Stimulated activated CD4-positive, alpha-beta T cell treated with anti-CD3 and anti-CD28 coated beads, Interleukin-4, amount 100 ng/mL, for 48 hours (primary cell): Measurements from ENCODE around the gene RAP1A.

Experiments
- DNase-seq, 2 donors: peaks; one replicate each; pipeline ENCODE4 v3.0.0-alpha.2; 2020; ENCODE audit warnings: low read depth in 2 of 2

The RAP1A gene

DNA sequence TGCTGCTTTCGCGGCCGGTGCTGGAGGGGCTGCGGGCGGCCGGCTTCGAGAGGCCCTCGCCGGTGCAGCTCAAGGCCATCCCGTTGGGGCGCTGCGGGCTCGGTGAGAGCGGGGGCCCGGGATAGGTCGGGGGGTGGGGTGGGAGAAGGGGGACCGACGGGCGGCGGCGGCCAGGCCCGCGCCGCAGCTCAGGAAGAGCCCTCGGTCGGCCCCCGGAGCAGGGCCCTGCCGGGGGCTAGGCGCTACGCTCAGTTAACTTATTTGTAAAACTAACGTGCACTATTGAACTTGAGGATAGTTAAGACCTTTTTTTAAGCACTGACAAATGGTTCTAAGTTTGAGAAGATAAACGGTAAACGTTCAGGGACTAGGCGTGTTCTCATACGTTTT is 136.5 kb downstream of the RAP1A start:
- DNase-seq = no peak

DNA sequence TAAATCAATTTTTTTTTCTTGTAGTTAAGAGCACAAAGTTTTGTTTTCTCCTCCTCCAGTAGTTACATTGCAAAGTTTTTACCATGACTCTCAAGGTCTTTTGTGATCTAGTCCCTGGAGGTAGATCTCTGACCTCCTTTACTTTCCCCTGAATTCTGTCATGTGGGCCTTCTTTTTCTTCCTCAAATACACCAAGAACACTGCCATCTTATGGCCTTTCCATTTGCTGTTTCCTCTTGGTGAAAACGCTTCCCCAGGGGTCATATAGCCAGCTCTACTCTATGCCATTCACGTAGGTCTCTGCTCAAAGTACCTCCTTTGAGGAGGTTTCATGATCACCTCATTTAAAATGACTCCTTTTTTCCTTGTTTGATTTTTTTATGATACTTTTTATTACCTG is 138.8 kb downstream of the RAP1A start:
- no peak for DNase-seq

DNA sequence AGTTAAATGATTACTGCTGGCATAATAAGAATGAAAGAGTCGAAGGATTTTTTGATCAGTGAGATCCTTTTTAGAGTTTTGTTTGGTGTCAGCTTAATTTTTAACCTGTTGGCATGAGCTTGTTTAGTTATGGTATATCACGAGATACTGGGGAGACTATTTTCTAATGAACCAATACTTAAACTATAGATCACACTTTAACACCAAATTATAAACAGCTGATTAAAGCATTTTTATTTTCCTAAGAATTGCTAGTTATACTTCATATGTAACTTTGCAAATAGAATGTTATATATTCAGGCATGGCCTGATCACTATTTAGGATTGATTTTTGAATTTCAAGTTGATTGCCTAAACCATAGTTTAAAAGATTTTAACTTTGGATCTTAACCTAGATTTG is 142.1 kb downstream of the RAP1A start:
- no peak for DNase-seq

DNA sequence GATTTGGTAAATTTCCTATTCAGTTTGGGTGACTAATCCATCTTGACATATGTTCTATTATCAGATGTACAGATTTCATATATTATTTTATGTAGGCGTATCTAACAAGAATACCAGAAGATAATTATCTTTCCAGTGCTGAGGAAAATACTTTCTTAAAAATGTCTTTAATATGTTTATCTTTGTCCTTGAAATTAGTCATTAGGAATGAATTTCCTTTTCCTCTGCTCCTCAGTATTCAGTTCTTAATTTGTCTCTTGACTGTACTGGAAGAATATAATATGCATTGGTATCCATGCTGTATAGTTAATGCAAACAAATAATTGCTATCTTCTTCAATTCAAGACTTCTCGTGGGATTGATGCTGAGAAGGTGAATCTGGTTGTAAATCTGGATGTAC is 142.7 kb downstream of the RAP1A start:
- no peak for DNase-seq
